HG03135 (cell line): Measurements from ENCODE around the gene OR5AU1.
"Not testable (repeated sequence)": the region's sequence is repeated elsewhere in the genome, so short reads cannot be mapped to it uniquely, and the experiment has no call there.

Source experiments
- ATAC-seq: cut with Tn5 transposase; IDR thresholded peaks from one replicate; pipeline ENCODE4 v1.9.1; 2021; ENCODE audit warnings: mild to moderate bottlenecking, moderate library complexity; ENCODE audit not compliant: unreplicated experiment

OR5AU1 gene

DNA sequence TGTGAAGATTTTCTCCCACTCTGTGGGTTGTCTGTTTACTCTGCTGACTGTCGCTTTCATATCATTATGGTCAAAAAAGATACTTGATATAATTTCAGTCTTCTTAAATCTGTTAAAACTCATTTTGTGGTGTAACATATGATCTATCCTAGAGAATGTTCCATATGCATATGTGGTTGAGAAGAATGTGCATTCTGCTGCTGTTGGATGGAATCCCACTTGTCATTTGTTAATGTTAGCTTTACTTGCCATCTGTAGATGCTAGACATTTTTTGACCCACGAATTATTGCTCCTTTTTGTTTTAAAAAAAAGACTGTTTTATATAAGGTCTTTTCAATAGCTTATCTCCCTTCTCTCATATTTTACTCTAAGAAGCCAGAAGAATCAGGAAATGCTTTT lies 26.3 kb upstream of the OR5AU1 start:
- no peak for ATAC-seq

DNA sequence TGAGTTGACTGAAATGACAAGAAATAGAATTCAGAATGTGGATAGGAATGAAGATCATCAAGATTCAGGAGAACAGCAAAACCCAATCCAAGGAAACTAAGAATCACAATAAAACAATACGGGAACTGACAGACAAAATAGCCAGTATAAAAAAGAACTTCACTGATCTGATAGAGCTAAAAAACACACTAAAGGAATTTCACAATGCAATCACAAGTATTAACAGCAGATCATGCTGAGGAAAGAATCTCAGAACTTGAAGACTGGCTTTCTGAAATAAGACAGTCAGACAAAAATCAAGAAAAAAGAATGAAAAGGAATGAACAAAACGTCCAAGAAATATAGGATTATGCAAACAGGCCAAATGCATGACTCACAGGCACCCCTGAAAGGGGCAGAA lies 15.3 kb upstream of the OR5AU1 start:
- ATAC-seq = no peak

DNA sequence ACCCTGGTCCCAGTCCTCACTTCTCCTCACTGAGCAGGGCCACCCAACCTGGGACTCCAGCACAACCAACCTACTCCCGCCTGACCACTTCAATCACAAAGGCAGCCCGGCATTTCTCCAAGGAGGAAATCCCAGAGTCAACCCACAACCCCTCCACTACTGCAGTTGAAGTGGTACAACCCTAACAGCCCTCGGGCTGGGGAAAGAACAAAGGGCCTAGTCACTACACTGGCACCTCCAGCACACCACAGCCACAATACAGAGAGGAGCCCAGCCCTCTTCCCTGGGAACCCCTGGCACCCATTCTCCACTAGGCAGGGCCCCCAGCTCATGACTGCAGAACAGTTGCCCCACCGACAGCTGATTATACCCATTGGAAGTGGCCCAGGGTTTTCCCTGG lies 13.7 kb upstream of the OR5AU1 start:
- ATAC-seq = no peak

DNA sequence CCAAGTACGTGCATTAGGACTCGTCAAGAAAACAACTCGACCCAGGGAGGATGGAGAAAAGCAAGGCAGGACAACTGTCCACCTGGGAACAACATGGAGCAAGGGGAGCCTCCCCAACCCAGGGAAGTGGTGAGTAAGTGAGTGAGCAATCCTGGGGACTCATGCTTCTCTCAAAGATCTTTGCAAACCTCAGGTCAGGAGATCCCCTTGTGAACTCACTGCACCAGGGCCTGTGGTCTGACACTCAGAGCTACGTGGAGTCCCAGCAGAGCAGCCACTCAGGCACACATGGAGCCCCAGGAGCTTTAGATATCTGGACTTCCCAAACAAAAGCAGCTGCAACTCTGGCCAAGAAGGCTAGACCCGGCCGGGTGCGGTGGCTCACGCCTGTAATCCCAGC lies 12.2 kb upstream of the OR5AU1 start:
- ATAC-seq = no peak

DNA sequence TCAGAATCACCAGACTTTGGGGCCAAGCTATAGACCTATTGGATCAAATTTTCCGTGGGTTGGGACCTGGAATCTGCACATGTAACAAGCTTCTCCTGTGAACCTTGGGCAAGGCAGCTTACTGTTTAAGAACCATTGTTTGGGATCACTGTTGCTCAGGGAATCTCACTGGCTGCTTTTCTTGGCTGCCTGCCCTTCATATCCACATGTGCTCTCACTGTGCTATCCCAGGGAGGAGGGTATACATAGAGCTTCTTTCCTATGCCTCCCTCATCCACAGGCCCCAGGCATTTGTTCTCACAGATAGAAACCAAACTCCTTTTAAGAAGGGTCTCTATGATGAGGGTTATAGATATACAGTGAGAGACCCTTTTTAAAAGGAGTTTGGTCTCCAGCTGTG lies 9.8 kb upstream of the OR5AU1 start:
- not testable (repeated sequence) for ATAC-seq

DNA sequence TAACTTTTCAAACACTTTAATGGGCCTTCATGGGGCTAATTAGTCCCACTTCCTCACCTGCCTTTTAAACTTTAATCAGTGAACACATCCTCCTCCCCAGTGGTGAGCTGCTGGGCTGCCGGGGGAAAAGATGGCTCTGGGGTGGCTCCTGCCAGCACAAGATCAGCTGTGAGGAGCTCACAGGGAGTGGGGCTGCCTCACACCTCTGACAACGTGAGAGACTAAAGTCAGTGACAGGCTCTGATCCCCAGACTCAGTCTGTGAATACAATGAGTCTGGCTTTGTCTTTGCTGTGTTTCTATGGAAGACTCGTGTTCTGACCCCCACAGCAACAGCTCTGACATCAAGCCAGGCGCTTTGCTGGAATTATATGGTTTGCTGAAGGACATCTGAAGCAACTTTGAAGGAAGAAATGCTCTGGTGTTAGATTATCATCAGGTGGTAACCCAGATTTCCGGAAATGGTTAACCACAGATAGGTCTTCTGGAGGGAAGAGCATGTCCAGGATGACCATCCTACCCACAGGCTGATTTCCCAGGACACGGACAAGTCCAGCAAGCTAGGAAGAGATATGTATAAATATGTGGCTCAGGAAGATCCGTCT lies 9.2 kb upstream of the OR5AU1 start:
- not testable (repeated sequence) for ATAC-seq

DNA sequence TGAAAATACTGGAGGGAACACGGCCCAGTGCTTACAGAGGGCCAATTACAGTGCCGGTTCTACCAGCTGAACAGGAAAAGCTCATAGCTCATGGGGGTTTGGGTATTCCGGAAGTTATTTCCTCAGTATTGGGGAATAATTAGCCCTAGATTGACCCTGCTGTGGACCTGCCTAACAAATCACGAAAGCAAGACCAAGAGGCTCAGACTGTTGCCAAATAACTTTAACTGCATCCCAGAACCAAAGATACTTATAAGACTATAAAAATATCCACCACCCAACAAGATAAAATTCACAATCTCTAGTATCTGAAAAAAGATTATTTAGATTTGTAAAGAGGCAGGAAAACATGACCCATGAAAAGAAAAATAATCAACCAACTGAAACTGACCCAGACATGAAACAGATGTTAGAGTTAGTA lies 8.0 kb upstream of the OR5AU1 start:
- ATAC-seq = no peak

DNA sequence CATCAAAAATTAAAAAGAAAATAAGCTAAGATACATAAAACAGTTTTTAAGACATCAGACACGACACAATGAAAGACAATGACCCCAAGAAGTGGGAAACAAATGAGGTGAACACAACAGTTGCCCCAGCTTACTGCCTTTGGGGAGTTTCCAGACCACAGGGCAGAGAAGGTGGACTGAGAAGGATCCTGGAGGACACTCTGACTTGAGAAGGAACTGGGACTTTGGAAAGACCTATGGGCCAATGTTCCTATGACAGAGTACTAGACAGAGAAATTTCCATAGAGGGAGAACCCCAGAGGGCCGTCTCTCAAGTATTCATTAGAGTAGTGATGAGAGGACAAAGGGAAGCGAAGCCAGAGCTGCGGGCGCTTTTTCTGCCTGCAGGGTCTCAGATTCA lies 6.2 kb upstream of the OR5AU1 start:
- no peak for ATAC-seq

DNA sequence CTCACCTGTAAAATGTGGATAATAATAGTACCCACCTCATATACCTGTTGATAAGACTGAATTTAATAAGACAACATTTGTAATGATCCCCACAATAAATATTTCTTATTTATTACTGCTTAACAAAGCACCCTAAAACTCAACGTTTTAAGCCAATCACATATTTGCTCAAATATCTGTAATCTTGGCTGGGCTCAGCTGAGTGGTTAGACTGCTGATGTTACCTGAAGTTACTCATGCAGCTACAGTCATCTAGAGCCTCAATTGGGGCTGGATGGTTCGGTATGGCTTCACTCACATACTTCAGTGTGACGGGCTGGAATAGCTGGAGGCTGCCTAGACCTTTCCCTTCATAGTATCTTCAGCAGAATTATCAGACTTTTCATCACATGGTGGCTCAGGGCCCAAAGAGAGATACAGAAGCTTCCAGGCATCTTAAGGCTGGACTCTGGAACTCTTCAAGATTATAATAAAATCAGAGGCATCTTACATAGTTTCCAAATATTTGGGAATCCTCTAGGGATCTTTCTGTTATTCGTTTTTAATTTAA lies 4.3 kb upstream of the OR5AU1 start:
- ATAC-seq = no peak

DNA sequence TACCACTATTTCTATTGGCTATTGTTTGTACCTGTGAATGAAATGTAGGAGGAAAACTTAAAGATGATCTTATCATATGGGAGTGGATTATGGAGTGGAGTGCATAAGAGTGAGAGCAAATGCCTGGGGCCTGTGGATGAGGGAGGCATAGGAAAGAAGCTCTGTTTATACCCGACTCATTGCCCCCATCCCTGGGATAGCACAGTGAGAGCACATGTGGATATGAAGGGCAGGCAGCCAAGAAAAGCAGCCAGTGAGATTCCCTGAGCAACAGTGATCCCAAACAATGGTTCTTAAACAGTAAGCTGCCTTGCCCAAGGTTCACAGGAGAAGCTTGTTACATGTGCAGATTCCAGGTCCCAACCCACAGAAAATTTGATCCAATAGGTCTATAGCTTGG lies 2.3 kb upstream of the OR5AU1 start:
- ATAC-seq = not testable (repeated sequence)

DNA sequence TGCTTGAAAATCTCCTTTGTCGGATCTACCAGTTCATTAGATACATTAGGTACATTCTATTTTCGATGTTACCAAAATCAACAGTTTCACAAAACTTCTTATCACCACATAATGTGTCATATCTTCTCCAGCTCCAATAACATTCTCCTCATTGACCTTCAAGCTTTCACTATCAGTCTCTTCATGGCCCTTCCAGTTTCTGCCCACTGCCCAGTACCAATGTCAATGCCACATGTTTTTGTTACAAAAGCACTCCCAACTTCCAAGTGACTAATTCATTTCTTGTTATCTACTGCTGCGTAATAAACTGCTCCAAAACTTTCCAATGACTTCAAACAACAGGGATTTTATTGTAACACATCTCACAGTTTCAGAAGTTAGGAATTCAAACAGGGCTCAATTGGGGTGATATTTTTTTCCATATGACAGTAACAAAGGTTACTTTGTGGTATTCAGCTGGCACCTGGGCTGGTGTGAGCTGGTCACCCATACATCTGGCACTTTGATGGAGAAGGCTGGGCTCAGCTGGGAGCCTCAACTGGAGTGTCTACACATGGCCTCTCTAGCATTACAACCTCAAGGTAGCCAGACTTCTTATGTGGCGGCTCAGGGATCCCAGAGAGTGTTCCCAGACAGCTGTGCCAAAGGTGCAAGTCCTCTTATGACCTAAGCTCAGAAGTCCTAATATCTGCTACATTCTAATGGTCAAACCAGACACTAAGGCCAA lies 6.1 kb downstream of the OR5AU1 start:
- ATAC-seq = no peak

DNA sequence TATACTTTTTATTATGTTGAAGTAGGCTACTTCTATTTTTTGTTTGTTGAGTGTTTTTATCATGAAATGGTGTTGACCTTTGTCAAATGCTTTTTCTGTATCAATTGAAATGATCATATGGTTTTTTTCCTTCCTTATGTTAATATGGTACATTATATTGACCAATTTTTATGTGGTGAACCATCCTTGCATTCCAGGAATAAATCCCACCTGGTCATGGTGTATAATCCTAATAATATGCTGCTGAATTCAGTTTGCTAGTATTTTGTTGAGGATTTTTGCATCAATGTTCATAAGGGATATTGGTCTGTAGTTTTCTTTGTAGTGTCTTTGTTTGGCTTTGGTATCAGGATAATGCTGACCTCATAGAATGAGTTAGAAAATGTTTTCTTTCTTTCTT lies 10.4 kb downstream of the OR5AU1 start:
- no peak for ATAC-seq

DNA sequence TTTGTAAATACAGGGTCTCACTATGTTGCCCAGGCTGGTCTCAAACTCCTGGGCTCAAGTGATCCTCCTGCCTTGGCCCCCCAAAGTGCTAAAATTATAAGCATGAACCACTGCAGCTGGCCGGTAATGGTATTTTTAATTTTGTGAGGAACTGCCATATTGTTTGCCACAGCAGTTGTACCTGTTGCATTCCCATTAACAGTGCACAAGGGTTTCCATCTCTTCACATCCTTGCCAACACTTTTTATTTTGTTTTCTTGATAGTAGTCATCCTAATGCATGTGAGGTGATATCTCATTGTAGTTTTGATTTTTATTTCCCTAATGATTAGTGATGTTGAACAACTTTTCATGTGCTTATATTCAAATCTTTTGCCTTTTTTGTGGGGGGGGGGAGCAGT lies 13.5 kb downstream of the OR5AU1 start:
- no peak for ATAC-seq

DNA sequence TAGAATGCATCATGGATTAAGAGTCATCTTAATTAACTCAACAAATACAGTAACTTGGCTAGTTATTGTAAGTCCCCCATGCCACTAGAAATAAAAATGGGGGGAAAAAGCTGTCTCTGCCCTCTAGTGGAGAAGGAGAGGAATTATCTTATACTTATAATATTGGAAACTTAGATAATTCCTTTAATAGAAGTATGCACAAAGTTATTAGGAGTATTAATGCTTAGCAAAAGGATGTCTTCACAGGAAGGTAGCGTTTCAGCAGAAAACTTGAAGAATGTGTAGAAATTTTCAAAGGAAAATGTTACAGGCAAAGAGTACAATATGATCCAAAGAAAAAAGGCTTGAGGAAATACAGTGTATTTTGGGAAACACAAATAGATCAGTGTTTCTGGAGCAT lies 19.8 kb downstream of the OR5AU1 start:
- ATAC-seq = no peak

DNA sequence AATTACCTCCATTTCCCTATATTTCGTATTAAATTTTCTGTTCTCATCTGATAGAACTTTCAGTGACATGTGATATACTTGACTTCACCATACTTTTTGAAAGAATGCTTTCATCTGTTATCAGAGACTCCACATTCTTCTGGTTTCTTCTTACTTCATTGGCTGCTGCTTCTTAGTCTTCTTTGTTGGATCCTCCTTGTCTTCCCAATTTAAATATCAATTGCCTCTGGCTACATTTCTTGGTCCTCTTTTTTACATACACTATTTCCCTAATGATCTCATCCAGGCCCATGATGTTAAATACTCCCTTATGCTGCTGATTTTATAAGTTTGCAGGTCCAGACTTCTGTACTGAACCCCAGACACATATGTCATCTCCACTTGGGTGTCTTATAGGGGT lies 22.0 kb downstream of the OR5AU1 start:
- ATAC-seq = no peak

DNA sequence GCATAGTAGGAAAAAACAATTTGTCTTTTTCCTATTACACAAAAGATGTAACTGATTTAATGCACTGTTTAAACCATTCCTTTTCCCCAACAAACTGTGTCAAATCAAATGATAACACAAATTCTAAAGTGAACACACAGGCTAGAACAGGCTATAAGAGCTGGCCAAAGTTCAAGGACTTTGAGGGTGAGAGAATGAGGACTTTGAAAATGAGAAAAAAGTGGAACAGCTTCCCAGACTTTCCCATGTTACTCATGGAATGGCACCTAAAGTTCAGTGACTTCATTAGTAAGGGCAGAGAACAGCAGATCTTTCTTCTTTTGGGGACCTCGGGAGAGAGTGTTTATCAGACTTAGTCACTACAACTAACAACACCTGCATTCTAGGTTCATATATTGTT lies 32.4 kb downstream of the OR5AU1 start:
- ATAC-seq = no peak

DNA sequence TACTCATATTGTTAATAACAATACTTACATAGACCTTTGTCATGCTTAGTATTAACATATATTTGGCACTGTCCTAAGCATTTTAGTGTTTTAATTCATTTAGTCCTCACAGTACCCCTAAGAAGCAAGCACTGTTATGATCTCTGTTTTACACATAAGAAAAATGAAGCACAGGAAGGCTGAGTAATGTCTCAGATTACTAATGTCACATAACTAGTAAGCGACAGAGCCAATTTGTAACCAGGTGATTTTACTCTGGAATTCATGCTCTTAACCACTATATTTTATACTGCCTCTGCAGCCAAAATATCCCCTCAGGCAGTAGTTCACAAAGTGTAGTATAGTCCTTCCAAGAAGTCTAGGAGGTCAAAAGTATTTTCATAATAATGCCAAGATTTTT lies 34.7 kb downstream of the OR5AU1 start:
- ATAC-seq = no peak

DNA sequence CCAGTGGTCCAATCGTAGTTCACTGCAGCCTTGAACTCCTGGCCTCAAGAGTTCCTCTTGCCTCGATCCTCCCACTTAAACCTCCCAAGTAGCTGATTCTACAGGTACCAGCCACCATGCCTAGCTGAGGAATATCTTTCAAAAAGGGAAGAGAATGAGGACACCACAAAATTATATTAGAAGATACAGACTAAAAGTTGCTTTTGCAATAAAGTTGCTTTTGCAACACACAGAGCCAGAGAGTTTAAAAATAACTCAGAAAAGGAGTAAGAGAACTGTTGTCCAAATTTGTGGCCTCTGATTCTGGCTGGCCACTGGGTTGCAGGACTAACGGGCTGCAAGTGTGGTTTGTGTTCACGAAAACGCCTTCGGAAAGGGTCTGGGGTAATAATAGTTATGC lies 35.2 kb downstream of the OR5AU1 start:
- ATAC-seq = no peak

DNA sequence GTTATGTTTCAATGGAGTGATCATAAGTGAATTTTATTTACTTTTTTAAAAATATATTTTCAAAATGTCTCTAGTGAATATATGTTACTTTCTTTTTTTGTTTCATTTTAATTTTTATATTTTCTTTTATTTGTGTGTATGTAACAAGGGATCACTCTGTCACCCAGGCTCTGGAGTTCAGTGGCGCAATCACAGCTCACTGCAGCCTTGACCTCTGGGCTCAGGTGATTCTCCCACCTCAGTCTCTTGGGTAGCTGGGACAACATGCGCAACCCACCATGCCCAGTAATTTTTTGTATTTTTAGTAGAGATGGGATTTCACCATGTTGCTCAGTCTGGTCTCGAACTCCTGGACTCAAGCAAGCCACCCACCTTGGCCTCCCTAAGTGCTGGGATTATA lies 36.9 kb downstream of the OR5AU1 start:
- no peak for ATAC-seq

DNA sequence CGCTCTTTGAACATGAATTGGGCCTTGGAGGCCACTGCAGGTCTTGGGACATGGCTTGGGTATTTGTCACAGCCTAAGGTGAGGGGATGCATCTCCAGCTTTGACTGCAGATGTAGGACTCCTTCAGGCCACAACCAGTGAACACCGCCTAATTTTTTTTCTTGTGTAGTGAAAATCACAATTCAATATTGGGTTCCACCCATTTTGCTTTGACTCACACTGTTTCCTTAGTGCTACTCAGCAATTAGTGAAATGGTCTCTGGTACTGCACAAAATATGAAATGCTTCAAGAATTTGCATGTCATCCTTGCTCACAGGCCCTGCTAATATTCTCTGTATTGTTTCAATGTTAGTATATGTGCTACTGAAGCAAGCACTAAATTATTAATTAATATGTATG lies 42.5 kb downstream of the OR5AU1 start:
- no peak for ATAC-seq

DNA sequence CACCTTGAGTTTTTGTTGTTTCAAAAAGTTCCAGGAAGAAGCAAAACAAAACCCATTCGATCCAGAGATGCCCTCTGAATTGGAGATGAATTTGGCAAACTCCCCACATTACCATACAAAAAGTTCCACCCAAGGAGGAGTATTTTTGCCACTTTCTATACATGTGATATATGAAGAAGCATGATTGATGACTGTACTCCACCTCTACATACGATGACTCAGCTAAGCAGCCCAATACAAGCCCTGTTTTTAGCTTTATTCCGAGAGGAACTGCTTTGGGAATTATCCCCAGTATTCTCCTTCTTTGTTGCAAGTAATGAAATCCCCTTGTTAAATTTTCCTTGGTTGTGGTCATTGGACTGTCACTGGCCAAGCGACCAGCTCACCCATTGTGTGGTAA lies 43.6 kb downstream of the OR5AU1 start:
- ATAC-seq = no peak

DNA sequence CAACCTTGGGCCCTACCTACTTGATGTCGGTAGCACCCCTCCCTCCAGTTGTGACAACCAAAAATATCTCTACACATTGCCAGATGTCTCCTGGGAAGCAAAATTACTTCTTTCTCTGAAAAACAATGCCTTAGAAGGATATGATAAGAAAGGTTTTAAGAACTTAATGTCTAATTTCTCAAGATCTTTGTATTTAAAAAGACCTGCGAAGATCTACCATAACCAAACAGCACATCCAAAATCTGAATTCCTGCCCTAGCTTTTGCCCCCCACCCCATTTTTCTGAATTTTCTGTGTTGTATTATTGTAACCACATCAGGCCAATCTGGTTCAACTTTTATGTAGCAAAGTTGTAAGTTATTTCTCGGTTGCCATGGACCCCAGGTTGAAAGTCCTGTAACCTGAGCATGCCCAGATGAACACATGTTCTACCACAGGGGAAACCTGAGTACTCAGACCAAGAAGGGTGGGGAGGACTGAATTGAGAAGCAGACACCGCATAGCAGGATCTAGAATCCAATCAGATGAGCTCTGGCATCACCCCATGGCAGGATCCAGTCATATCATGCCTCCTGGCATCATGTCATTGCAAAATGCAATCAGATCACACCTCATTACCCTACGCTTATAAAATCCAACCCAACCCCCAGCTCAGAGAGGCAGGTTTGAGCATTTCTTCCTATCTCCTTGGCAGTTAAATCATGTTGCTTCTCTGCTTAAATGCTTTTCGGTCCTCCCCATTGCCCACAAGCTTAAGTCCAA lies 46.3 kb downstream of the OR5AU1 start:
- ATAC-seq = peak; percentile 48
